HG02798 (cell line): Measurements from ENCODE around the gene PSMB2.

ENCODE experiments used
- ATAC-seq: cut with Tn5 transposase; IDR thresholded peaks from one replicate; pipeline ENCODE4 v1.9.1; 2021; ENCODE audit warnings: mild to moderate bottlenecking; ENCODE audit not compliant: unreplicated experiment, poor library complexity

The PSMB2 gene

DNA sequence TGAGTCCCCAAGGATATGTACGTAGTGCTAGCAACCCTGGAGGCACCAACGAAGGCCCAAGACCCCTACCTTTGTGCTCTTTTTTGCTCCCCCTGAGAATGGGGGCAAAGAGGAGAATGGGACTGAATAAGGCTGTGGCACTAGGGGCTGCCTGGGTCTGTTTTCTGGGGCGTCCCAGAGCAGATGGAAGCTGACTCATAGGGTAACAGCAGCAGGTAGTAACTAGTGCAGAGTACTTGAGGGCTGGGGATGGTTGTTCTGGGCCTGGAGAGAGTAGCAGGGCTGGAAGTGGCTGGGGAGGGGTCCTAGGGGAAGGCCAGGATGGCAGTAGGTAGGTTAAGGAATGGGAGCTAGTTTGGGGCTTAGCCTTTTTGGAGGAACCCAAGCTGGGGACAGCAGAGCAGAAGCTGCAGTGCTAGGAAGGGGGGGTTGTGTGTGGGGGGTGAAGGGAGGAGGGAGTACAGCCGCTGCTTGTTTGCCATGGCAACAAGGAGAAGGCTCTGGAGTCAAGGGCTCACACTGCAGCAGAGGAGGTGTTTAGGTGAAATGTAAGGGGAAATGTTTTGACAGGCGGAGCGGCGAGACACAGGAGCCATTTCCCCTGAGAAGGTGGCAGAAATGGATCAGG, 81.9 kb downstream of the PSMB2 start:
- no peak for ATAC-seq

DNA sequence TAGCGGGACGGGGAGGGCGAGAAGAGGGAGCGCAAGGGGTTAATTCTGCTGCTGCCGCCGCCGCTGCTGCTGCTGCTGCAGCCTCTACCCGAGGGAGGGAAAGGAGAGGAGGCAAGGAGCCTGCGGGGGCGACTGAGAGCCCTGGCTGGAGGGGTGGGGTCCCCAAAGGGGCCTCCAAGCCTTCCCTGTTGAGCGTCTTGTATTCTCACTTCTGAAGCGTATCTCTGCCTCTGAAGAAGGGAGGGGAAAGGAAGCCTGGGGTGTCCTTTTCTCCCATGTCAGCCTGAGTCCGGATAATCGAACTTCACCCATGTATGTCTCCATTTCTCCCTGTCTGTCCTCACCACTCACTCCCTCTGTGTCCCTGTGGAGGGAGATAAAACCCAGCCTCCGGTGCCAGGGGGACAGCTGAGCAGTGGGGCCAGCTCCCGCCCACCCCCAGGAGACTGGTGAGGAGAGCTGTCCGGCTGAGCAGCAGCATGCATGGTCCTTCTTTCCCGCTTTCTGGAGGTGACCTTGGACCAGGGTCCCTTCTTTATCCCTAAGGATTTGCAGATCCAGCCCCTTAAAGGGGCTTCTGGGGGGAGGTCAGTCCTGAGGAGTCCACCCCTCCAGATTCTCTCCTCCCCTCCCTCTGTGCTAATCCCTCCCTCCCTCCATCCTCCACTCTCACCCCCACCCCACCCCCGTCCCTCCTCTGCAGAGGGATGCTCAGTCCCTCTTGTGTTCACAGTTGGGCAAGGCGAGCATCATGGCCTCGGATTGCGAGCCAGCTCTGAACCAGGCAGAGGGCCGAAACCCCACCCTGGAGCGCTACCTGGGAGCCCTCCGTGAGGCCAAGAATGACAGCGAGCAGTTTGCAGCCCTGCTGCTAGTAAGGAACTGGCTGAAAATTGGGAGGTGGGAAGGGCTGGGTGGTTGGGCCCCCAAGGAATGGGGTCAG, 82.7 kb downstream of the PSMB2 start:
- no peak for ATAC-seq

- ATAC-seq, result peak; percentile 88
These were observed 83.5 kb downstream of the PSMB2 start, which contains the start of gene NCDN for GRCh38 chr1:35557611-35558373. NCDN (plus strand) TSS chr1:35557799; CDS start chr1:35558191, 392 bp downstream.

GRCh38 chr1:35557118-35557610, 84.2 kb downstream of the PSMB2 start, which contains the start of gene KIAA0319L:
KIAA0319L (minus strand) TSS chr1:35557403; CDS start chr1:35554491, 2,912 bp downstream.
- peak; percentile 85 for ATAC-seq

DNA sequence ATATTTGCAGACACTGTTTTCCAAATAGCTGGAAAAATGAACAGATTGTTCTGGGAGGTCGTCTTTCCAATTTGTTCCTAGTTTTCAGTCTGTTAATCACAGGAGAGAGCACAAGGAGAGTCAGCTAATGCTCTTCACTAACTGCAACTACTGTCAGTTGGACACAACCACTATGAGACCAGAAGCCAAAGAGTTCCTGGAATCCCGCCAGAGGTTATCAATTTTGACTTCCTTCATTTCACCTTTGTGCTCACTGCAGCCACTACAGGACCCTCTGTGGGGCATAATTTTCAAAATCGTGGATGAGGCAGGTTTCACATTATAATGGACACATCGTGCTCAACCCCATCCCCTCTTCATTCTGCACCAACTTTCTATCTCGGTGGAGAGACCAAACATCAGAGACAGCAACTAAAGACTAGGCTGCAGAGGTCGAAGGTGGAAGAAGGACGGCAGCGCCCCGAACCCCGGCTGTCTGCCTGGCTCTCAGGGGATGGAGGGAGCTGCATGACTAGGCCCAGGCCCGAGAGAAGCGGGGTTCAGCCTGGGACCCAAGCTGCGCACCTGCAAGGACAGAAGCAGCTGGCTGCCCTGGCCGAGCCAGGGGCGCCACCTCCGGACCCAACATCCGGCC, 84.7 kb downstream of the PSMB2 start:
- ATAC-seq, result no peak

- no peak for ATAC-seq
These were observed 85.5 kb downstream of the PSMB2 start for GRCh38 chr1:35555601-35556477.

- ATAC-seq, result no peak
These were observed 86.1 kb downstream of the PSMB2 start for GRCh38 chr1:35555212-35555584.

- ATAC-seq, result no peak
These were observed 86.8 kb downstream of the PSMB2 start for GRCh38 chr1:35554266-35555211.

DNA sequence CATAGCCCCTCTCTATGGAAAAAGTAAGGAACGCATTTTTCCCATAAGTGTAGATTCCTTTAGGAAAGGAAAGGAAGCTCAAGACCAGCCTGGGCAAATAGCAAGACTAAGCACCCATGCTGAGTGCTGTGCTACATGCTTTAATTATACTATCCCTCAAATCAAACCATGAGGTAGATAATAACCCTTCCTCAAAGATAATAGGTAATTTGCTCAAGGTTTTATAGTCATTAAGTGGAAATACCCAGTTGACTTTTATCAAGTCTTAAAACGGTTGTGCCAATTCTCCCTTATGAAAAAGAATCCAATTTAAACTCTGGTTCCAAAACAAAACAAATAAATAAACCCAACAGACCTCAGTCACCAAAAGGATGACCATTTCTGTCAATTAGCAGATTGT, 87.5 kb downstream of the PSMB2 start:
- no peak for ATAC-seq
